Stimulated activated CD8-positive, alpha-beta memory T cell treated with anti-CD3 and anti-CD28 coated beads, Interleukin-15, amount 100 ng/mL, for 1 hour (primary cell): ENCODE data around the gene P3R3URF.
"Not testable (repeated sequence)": the region's sequence is repeated elsewhere in the genome, so short reads cannot be mapped to it uniquely, and the experiment has no call there.

Source experiments
- DNase-seq: peaks from one replicate; pipeline ENCODE4 v3.0.0-alpha.2; 2020; ENCODE audit warnings: low read depth

P3R3URF gene

DNA sequence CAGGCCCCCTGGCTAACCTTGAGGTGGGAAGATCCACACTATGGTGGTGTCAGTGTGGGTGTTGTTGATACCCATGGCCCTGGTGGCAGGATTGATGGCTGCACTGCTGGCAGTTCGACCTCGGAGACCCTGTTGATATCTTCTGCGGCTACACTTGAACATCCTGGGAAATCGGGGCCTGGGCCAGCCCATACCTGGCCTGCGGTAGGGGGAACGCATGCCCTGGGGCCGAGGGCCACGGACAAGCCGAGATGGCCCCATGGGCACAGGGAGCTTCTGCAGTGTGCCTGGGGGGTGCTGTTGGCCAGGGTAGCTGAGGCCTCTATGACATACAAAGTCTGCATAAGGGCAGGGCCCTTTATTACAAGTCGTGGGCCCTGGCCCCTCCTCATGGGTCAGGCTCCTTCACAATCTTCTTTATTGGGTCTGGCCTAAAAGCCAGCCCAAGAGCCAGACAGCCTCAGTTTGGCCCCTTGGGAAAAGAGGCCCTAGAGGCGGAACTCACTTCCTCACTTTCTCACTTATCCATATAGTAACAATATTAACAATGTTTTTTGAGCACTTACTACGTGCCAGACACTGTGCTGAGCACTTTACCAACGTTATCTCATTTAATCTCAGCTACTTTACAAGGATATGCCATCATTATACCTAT is at the start of gene P3R3URF:
TSS of gene P3R3URF (minus strand) at position 278 of the 655 bp plus-strand sequence. CDS start at position 261, 17 bp downstream.
- DNase-seq: no peak

DNA sequence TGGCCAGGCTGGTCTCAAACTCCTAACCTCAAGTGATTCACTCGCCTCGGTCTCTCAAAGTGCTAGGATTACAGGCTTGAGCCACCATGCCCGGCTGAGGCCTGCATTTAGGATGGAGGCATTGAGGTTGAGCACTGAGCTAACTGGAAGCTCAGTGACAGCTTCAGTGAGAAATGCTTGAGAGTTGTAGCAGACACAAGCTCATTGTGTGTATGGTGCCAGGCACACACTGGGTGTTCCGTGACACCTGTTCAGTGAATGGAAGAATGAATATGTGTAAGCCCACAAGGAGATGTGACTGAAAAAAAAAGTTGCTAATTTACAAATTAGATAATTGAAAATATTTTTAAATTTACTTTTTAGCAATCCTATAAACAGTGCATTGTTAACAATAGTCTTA is 48.7 kb upstream of the P3R3URF start:
- DNase-seq: no peak

DNA sequence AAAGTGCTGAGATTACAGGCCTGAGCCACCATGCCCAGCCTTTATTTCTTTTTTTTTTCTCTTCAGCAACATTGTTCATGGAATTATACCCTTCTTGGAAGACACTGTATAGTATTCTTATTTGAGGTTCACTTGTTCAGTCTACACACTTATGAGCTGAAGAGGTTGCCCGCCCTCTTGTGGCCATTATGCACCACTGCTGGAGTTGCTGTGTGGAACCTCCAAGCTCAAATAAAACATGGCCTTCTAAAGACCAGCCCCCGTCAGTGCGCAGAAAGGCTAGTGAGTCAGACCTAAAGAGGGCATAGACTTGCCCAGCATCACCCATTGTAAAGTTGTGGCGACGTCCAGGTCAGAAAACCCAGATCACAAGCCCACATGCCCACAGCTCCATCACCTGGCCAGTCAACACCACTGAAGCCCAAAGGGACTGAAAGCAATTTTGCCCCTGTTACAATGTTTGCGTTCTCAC is 47.2 kb upstream of the P3R3URF start:
- peak; percentile 25 for DNase-seq

DNA sequence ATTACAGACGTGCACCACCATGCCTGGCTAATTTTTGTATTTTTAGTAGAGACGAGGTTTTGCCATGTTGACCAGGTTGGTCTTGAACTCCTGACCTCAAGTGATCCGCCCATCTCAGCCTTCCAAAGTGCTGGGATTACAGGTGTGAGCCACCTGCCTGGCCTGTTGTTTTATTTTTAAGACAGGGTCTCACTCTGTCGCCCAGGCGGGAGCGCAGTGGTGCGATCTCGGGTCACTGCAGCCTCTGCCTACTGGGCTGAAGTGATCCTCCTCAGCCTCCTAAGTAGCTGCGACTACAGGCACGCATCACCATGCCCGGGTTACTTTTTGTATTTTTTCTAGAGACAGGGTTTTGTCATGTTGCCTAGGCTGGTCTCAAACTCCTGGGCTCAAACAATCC is 46.8 kb upstream of the P3R3URF start:
- not testable (repeated sequence) for DNase-seq

DNA sequence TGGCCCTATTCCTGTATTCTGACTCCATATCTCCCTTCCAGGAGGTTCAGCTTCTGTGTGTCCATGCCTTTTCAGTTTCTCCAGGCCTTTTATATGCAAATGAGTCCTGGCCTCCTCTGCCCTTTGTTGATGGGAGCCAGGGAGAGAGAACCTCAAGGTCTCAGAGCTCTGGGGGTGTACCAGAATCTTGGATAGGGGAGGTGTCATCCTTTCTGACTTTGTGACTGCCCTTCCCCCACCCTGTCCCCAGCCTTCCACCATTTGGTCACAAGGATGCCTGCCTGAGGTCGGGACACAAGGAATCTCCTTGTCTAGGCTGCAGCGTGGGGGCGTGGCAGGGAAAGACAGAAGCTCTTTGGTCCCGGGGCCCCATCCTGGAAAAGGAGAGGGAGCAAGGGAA is 45.5 kb upstream of the P3R3URF start:
- DNase-seq: no peak

DNA sequence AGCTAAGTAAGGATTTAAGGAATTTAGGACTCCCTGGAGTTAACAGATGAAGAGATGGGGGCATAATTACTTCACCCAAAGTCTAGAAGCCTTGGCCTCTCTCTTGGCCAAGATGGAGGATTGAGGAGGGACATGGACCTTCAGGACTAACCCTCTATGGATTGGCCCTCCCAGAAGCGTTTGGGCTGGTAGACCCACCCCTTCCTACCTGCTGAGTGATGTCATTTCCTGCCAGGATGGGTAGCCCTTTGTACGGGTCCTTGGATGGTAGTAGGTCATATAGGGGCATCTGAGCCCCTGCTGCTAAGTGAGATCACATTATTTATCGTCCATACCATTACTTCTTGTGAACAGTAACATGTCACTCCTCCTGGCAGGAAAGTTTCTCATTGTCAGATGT is 44.5 kb upstream of the P3R3URF start:
- no peak for DNase-seq

DNA sequence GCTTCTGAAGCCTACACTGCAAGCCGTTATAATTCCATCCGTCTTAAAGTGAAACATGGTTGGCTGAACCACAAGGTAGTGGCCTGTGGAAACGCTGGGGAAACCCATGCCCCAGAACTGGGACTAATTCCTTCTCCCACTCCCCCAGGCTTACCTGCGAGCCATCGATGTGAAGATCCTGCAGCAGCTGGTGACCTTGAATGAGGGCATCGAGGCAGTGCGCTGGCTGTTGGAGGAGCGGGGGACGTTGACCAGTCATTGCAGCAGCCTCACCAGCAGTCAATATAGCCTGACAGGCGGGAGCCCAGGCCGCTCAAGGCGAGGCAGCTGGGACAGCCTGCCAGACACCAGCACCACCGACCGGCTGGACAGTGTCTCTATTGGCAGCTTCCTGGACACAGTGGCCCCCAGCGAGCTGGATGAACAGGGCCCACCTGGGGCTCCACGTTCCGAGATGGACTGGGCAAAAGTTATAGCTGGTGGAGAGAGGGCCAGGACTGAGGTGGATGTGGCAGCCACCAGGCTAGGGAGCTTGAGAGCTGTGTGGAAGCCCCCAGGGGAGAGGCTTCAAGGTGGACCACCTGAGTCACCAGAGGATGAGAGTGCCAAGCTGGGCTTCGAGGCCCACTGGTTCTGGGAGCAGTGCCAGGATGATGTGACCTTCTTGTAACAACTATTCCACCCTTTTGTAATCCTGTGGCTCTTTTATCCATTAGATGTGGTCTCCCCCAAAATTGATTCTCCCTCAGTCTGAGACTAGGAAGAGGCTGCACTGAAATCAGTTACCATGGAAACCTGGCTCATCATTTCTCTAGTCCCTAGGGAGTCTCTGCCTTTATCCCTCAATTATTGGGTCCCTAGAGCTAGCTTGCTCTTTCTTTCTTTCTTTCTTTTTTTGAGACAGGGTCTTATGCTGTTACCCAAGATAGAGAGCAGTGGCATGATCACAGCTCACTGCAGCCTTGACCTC is 43.5 kb upstream of the P3R3URF start:
- DNase-seq: no peak

DNA sequence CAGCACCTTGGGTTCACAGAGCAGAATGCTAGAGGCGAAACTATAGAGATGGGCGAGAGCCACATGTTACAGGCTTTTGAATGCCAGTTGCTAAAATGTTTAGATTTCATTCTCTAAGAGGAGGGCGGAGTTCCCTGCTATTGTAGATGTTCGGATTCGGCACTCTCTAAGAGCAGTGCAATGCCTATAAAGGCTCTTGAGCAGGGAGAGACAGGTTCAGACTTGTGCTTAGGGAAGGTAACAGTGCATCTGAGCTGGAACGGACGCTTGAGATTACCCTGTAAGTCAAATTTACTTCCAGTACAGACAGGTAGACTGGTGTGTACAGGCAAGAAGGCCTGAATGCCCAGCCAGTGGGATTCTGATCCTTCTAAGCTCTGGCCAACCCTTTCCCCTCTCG is 42.2 kb upstream of the P3R3URF start:
- DNase-seq: no peak

DNA sequence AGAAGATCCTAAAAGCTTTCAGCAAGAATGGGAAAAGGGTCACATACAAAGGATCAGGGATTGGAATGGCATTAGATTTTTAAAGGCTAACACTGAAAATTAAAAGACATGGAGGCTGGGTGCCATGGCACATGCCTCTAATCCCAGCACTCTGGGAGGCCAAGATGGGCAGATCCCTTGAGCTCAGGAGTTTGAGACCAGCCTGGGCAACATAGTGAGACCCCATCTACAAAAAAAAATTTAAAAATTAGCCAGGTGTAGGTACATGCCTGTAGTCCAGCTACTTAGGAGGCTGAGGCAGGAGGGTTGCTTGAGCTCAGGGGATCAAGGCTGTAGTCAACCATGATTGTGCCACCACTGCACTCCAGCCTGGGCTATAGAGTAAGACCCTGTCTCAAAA is 39.2 kb upstream of the P3R3URF start:
- no peak for DNase-seq

DNA sequence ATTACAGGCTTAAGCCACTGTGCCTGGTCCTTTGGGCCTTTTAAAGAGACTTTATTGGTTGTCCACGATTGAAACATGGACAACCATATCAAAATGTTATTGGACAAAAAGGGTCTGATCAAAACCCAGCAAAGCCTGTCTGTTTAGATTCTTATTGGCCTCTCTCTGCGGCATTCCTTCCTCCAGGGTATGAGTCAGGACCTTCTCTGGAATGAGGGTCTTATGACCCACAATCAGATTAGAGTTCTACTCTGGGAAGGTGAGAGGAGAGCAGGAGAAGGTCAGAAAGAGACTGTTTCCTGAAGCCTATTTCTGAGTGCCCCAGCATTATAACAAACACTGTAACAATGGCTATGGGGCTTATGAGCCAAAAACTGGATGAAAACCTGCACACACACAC is 34.8 kb upstream of the P3R3URF start:
- DNase-seq: no peak

DNA sequence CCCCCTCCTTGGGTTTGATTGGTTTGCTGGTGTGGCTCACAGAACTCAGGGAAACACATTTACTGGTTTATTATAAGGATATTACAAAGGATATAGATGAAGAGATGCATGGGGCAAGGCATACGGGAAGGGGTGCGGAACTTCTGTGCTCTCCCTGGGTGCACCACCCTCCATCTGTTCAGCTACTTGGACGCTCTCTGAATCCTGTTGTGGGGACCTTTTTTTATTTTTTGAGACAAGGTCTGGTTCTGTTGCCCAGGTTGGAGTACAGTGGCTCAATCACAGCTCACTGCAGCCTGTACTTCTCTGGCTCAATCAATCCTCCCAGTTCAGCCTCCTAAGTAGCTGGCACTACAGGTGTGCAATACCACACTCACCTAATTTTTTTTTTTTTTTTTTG is 34.3 kb upstream of the P3R3URF start:
- DNase-seq: no peak

DNA sequence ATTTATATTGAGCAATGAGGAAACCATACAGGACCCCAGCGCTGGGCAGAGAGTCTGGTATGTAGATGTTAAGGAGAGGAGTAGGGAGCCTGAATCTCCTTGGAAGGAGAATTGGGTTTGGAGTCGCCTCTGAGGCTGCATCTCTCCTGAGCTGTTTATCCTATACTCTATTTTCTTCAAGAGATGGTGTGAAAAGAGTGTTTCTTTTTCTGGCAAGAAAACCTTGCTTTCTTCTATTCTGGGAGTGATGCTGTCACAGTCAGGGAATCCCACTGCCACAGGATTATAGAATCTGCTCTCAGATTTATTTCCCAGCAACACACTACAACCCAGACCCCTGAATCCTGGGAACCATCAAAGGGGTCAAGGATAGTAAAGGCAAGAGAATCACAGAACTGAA is 30.1 kb upstream of the P3R3URF start:
- DNase-seq: no peak

DNA sequence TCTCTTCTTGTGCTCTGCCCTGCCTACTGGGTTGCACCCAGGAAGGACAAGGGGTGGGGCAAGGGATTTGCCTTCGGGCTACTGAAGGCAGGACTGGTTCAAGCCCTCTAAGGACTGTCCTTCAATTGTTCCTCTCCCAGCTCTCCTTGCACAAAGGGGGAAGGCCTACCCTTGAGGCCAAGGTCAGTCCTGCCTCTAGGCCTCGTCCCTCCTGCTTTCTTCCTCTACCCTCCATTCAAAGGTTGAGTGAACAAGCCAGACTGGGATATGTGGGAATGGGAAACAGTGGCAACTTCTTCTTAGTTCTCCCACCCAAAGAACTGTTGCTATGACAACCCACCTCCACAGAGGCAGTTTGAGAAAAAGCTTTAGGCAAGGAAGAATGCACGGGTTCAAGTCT is 29.5 kb upstream of the P3R3URF start:
- no peak for DNase-seq

DNA sequence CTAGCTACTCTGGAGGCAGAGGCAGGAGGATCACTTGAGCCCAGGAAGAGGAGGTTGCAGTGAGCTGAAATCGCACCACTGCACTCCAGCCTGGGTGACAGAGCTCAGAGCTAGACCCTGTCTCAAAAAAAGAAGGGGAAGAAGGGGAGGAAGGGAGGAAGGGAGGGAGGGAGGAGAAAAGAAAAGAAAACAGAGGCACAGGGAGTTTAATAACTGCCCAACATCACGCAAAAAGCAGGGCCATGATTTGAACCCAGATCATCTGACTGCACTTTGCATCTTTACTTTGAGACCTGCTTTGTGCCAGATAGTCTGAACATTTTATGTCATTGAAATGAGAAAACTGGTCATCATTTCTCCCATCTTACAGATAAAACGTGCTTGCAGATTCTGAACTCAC is 28.9 kb upstream of the P3R3URF start:
- DNase-seq: no peak

DNA sequence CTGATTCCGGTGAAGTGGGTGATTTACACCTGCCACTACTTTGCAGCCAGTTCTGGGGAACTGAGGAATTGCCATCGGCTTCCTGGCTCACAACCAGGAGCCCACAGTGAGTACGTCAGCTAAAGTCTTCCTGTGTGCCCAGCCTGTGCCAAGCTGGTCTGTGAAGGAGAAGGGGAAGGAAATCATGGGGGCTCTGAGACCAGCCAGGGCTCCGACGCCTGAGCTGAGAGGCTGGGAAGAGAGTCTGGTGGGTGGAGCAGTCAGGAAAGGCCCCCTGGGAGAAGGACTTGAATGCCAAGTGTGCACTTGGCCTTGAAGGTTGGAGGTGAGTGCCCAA is 28.1 kb upstream of the P3R3URF start:
- no peak for DNase-seq

DNA sequence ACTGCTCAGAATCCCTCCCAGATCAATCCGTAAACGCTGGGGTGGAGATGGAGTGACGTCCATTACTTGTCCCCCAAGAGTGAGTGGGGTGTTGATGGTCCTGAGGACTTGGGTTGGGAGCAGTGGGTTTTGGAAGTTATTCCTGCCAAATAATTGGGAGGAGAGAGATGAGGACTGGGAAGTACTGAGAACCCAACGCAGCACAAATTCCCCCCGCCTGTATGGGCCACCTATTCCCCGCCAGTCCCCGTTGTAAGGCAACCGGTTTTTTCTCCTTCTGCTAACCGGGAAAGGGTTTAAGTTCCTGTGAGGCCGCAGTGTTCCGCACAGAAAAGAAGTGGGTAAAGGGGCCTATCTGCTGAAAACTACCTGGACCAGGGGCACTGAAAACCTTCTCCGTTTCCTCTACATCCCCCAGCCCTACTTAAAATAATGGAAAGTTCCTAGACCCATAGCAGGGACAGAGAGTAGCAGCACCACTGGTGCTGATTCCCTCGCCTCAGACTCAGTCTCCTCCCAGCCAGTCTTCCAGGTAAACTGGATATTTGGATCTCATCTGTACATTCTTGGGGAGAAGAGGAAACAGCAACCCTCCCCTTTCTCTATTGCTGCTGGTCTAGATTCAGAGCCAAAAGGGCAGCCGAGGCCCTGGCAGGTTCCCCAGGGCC is 27.6 kb upstream of the P3R3URF start:
- DNase-seq: no peak

DNA sequence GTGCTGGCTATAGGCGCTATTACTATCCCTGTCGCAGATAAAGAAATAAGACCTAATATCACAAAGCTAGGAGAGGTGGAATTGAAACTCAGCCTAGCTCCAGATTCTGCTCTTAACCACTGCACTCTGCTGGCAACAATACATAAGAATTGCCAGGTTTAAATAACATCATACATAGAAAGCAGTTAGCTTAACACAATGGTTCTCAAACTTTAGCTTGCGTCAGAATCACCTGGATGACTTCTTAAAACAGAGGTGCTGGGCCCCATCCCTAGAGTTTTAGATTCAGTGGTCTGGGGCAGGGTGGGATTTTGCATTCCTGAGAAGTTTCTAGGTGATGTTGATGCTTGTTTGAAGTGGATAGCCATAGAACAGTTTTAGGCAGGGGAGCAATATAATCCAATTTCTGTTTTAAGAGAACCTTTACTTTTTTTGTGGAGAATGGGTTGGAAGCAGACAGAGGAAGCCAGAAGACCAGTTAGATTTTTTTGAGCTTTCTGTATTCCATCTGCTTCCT is 23.0 kb upstream of the P3R3URF start:
- no peak for DNase-seq

DNA sequence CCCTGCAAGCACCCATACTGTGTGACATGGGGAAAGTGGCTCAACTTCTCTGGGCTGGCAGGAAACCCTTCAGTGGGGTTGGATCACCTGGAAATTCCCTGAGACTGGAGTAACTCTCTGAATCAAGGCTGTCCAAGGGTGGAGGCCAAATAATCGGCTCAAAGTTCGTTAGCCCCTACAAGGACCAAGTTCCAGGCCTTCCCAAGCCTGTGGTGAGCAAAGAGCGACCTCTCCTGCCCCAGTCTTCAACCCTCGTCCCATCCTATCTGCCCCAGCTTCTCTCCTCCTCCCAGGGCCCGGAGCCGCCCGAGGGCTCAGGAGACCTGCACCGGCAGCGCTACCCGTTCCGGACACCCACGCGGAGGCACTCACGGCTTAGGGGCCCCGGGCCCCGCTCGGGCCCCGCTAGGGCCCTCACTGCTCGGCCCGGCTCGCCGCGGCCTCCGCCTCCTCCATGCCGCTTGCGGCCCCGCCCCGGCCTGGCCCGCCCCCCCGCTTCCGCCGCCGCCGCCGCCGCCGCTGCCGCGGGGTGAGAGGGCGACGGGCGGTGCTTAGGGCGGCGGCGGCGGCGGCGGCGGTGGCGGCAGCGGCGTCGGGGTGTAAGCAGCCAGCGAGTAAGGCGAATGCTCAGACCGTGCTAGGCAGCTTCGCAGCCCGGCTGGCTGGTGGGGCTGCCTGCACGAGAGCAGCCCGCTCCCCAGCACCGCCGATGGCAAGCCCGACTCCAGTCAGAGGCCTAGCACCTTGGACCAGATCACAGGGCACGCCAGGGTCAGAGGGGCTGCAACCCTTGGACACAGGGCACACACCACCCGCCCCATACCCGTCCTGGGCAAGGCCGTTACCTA is 21.9 kb upstream of the P3R3URF start, which contains the start of gene POMGNT1:
TSS of gene POMGNT1 (minus strand) at position 471 of the 848 bp plus-strand sequence. CDS start 613 bp downstream, outside the sequence.
- DNase-seq: peak; percentile 55

DNA sequence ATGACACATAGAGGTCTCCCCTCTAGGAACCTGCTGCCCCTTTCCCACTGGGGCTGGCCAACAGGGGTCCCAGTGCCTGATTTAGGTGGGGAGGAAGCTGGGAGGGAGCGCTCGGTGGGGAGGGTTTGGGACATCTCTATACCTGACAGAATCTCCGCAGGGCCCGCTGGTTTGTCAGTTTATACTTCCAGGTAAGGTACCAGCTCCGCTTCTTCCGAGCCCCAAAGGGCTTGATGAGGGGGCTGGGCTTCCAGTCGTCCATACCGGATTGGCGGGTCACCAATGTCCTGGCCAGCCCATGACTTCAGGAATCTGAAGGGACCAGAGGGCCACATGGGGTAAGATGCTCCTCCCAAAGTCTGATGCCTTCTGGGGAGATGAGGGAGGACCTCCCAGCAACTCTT is 21.3 kb upstream of the P3R3URF start:
- no peak for DNase-seq

DNA sequence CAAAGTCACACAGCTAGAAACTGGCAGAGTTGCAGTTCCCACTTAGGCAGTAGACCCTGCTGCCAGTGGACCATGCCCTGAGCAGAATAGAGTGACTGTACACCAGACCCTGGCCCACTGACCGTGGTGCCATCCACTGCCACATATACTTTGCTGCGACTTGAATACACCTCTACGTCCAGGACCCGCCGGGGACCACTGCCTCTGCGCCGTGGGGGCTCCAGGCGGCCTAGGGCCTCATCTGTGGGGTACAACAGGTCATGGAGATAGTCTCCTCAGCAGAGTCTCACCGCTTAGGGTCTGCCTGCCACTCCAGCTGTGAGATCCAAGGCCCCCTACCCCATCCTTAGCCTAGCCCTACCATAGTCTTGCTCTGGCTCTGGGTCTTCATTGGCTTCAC is 20.3 kb upstream of the P3R3URF start:
- no peak for DNase-seq

DNA sequence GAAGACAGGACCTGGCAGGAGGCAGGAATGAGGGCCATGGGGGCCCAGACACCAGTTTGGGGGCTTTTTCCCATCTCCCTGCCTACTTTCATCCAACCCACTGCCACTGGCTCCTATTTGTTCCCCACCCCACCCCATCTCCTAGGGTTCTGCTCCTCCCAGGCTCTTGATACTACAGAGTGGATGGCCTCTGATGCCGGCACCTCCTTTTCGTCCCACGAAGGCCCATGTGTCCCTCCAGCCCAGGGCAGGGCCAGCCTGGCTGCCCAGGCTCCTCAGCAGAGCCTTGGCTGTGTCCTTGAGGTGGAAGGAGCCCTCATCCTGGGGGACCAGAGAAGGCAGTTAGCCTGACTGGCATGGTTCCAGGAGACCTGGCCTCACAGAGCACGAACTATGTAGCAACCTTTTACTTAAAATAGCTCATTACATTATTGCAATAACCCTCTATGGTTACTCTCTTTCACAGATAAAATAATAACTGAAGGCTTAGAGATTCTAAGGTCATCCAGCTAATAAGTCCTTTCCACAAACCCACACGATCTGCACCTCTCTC is 18.4 kb upstream of the P3R3URF start:
- no peak for DNase-seq
